Endothelial cell (in vitro differentiated cells): ENCODE measurements around the gene MID1. TPM values are rescaled to one million over a fixed set of nuclear protein-coding genes. Genes with fewer than 3 reads are reported as not detected.

ENCODE experiments used
- DNase-seq: peaks from one replicate; pipeline ENCODE4 v3.0.0; 2021; ENCODE audit warnings: low spot score
- H3K27ac Mint-ChIP-seq: one replicate; pipeline ENCODE4 v1.8.0; 2021; ENCODE audit warnings: mixed read lengths, inconsistent platforms; ENCODE audit not compliant: unreplicated experiment
- H3K27me3 Mint-ChIP-seq: one replicate; pipeline ENCODE4 v1.8.0; 2021; ENCODE audit warnings: mild to moderate bottlenecking, moderate library complexity, mixed read lengths, inconsistent platforms; ENCODE audit not compliant: unreplicated experiment
- H3K36me3 Mint-ChIP-seq: one replicate; pipeline ENCODE4 v1.8.0; 2021; ENCODE audit warnings: mild to moderate bottlenecking, low read depth, mixed read lengths, inconsistent platforms; ENCODE audit not compliant: unreplicated experiment
- H3K4me1 Mint-ChIP-seq: one replicate; pipeline ENCODE4 v1.8.0; 2021; ENCODE audit warnings: mild to moderate bottlenecking, mixed read lengths, inconsistent platforms; ENCODE audit not compliant: unreplicated experiment
- H3K4me3 Mint-ChIP-seq: one replicate; pipeline ENCODE4 v1.8.0; 2021; ENCODE audit warnings: mild to moderate bottlenecking, mixed read lengths, inconsistent platforms; ENCODE audit not compliant: unreplicated experiment
- H3K9me3 Mint-ChIP-seq: one replicate; pipeline ENCODE4 v1.8.0; 2021; ENCODE audit warnings: mixed read lengths, inconsistent platforms; ENCODE audit not compliant: unreplicated experiment
- total RNA-seq: library from RNA; stranded (reverse); fragmentation: NEBNext Ultra II Directional; extraction: Animal tissue kit (Norgen Biotek cat#: 25700); gene quantifications from one replicate; pipeline ENCODE4 v1.2.1, GENCODE V29; 2021; ENCODE audit not compliant: unreplicated experiment
- TF ChIP-seq, protein P1 (sequence below): fragments of 200-600 bp; sonication (generic); IDR thresholded peaks from one replicate; pipeline ENCODE4 v1.5.0; 2021; ENCODE audit warnings: antibody characterized with exemption; ENCODE audit not compliant: unreplicated experiment

MID1 gene
- total RNA-seq, 1 donor from 2014 or later = 61.8 TPM

DNA sequence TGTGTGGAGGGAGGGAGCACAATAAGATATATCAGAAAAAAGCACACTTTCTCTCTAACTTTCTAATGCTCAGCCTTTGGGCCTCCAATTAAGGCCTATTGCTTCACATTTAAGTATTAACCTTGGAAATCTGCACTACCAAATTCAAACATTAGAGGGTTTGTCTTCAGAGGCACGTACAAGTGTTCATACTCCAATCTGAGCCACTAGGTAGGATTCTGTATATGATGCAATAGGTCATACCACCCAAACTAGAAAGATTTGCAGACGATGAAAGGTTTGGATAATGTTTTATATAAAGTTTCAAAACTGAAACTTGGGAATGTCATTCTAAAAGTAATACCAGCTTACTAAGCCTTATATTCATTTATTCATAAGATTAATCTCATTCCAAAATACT is 106.4 kb downstream of the MID1 start:
- no peak for DNase-seq
- H3K4me3 Mint-ChIP-seq = no peak overlapping the region
- H3K27me3 Mint-ChIP-seq = peaks cover 2% of the 10 kb centered on the region
- TF ChIP-seq, protein P1, sequence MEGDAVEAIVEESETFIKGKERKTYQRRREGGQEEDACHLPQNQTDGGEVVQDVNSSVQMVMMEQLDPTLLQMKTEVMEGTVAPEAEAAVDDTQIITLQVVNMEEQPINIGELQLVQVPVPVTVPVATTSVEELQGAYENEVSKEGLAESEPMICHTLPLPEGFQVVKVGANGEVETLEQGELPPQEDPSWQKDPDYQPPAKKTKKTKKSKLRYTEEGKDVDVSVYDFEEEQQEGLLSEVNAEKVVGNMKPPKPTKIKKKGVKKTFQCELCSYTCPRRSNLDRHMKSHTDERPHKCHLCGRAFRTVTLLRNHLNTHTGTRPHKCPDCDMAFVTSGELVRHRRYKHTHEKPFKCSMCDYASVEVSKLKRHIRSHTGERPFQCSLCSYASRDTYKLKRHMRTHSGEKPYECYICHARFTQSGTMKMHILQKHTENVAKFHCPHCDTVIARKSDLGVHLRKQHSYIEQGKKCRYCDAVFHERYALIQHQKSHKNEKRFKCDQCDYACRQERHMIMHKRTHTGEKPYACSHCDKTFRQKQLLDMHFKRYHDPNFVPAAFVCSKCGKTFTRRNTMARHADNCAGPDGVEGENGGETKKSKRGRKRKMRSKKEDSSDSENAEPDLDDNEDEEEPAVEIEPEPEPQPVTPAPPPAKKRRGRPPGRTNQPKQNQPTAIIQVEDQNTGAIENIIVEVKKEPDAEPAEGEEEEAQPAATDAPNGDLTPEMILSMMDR = no peak
- no peak overlapping the region for H3K27ac Mint-ChIP-seq
- peaks cover 27% of the 10 kb centered on the region for H3K4me1 Mint-ChIP-seq
- no peaks in the 10 kb centered on the region for H3K9me3 Mint-ChIP-seq
- H3K36me3 Mint-ChIP-seq = peaks cover 3% of the 10 kb centered on the region

DNA sequence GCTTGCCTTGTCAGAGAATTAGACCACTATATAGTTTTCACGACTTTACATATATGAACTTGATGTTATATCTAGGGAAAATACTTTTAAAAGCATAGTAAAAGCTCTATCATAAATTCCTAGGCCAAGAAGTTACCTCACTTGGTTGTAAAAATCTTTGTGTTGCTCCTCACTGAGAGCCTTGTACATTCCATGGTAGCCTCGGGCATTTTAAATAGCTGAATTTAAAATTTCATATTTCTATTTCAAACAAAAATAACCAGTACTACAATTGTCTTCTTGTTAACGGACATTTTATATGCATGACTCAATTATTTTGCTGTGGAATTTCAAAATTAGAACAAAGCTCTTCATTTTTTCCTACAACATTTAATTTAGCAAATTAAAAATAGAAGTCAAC is 107.6 kb downstream of the MID1 start:
- TF ChIP-seq, protein P1 = no peak
- no peak for DNase-seq
- Mint-ChIP-seq H3K4me1 (peaks cover 26% of the 10 kb centered on the region), H3K27ac (no peak overlapping the region), H3K4me3 (no peak overlapping the region), H3K9me3 (no peaks in the 10 kb centered on the region), H3K36me3 (peaks cover 9% of the 10 kb centered on the region), H3K27me3 (peaks cover 2% of the 10 kb centered on the region)

DNA sequence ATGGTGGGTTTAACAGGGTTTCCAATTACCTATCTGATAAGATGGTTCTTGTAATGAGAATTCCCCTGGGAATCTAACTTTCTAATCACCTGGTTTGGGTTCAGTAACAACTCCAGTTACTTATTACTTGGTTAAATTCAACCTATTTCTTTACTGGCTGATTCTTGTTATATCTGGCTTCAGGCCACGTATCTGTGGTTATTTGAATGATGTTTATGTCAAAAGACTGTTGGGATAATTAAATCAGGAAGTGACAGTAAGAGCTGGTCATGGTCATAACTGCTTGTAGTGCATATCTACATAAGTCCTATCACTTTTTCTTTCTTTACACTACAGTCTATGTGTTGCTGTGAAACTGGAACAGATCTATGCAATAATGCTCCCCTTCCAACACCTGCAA is 108.1 kb downstream of the MID1 start:
- no peaks in the 10 kb centered on the region for H3K9me3 Mint-ChIP-seq

DNA sequence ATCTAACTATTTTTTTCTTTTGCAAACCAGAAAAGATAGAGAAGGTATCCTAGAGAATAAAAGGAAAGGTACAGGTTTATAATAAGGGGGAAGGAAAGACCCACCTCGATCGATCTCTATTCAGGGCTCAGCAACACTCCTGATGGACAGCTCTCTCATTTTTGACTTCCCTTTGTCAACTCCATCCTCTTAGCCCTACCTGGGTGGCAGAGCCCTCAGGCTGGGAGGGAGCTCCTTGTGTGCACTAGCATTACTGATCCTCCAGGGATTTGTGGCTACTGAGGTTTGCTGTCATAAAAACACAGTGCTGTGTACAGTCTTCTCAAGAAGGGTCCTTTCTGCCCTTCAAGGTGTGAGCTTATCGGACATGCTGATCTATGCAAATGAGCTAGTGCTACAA is 111.0 kb downstream of the MID1 start:
- DNase-seq = no peak
- Mint-ChIP-seq H3K27ac (no peak overlapping the region), H3K4me3 (no peak overlapping the region), H3K27me3 (peaks cover 2% of the 10 kb centered on the region), H3K9me3 (no peaks in the 10 kb centered on the region), H3K36me3 (peaks cover 15% of the 10 kb centered on the region), H3K4me1 (peaks cover 16% of the 10 kb centered on the region)
- TF ChIP-seq, protein P1 = no peak

More for the DNA sequence above, 108.1 kb downstream of the MID1 start:
- H3K4me1 Mint-ChIP-seq = peaks cover 21% of the 10 kb centered on the region
- peaks cover 2% of the 10 kb centered on the region for H3K27me3 Mint-ChIP-seq
- TF ChIP-seq, protein P1 = no peak
- H3K27ac Mint-ChIP-seq = no peak overlapping the region
- no peak overlapping the region for H3K4me3 Mint-ChIP-seq
- DNase-seq = no peak
- peaks cover 9% of the 10 kb centered on the region for H3K36me3 Mint-ChIP-seq

DNA sequence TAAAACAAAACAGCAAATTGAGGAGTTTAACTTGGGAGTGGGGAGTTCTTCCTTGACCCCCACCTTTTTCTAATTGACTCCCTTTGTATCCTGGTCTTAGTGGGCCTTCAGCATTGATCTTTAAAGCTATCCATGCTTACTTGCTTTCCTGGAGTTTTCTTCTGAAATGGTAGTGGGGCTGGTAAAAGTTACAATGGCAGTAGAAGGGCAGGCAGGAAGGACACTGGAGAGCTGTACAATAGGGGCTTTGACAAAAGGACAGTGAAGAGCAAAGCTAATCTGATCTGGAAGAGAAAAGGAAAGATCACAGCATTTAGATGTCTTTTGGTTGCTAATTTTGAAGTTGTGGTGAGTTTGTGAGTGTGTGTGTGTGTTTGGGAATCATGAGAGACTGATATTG is 111.5 kb downstream of the MID1 start:
- Mint-ChIP-seq H3K27me3 (peaks cover 2% of the 10 kb centered on the region), H3K4me1 (peaks cover 16% of the 10 kb centered on the region), H3K27ac (no peak overlapping the region), H3K9me3 (no peaks in the 10 kb centered on the region), H3K4me3 (no peak overlapping the region), H3K36me3 (peaks cover 15% of the 10 kb centered on the region)
- no peak for DNase-seq
- TF ChIP-seq, protein P1 = no peak
